GM21423 (cell line): ENCODE data around the gene AAGAB.

Experiments used
- ATAC-seq: cut with Tn5 transposase; IDR thresholded peaks from one replicate; pipeline ENCODE4 v1.9.1; 2021; ENCODE audit warnings: mild to moderate bottlenecking, moderate library complexity; ENCODE audit not compliant: unreplicated experiment

The AAGAB gene

GRCh38 chr15:67190326-67190725, 64.1 kb downstream of the AAGAB start:
- no peak for ATAC-seq

DNA sequence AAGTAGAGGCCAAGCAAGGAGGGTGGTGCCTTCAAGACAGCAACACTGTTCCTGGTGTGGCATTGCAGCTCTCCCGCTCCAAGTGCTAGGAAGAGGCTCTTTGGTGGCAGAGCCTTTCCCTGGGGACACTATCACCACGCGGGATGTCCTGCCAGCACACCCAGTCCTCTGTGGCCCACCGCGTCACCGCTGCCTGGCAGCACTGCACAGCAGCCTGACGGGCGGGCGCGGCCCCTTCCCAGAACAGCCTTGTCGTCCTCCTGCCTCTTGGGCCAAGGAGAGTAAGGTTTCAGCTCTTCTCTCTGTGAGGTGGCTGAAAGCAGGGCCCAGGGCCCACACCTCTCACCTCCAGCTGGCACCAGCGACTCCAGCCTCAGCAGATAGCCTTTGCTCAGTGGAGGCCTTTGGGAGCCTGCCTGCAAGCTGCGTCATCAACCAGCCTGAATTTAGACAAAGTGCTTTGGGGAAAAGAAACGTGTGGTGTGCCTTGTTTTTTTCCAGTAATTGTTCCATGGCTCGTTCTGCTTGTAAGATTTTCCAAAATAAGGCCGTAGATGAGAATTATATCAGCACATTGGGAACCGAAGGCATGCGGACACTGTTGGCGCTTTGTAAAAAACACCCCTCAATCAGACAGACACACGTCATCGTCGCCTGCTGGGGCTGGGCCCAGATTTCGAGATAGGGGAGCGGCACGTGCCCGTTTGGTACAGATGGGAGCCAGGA, 65.0 kb downstream of the AAGAB start:
- no peak for ATAC-seq

GRCh38 chr15:67188551-67189218, 65.8 kb downstream of the AAGAB start:
- no peak for ATAC-seq

DNA sequence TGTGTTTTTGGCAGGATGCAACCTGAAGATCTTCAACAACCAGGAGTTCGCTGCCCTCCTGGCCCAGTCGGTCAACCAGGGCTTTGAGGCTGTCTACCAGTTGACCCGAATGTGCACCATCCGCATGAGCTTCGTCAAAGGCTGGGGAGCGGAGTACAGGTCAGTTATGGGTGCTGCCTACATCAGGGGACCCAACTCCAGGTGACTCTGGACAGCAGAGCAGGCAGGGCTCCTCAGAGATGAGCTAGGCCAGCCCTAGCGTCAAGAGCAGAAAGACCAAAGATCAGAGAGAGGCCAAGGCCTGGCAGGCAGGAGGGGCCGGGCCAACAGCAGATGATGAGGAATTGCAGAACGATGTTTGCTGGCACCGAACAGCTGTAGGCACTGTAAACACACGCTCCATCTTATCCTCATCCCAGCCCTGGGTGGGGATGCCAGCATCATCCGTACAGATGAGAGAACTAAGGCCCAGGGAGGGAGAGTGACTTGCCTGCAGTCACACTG, 67.1 kb downstream of the AAGAB start:
- ATAC-seq, result no peak

GRCh38 chr15:67186688-67187087, 67.8 kb downstream of the AAGAB start:
- ATAC-seq, result no peak

DNA sequence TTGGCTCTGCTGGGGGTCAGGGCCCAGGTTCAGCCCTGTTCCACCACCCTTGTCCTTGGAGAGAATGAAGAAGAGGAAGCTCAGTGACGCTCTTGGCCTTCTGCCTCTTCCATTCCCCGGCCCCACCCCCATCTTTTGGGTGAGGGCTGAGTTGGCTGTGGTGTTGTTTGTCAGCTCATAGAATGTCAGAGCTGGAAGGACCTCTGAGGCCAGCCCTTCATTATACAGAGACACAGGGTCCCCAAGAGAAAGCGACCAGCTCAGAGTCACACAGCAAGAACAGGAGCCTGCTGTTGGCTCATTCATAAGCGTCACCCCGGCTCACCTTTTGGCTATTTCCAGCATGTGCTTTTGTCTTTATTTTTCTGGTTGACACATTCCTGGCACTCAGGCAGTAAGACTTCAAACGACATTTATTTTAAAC, 68.2 kb downstream of the AAGAB start:
- no peak for ATAC-seq

- ATAC-seq, result no peak
Measured at GRCh38 chr15:67185621-67186225, 68.7 kb downstream of the AAGAB start.

- ATAC-seq, result no peak
Measured at GRCh38 chr15:67185051-67185450, 69.4 kb downstream of the AAGAB start.

GRCh38 chr15:67184208-67184925, 70.1 kb downstream of the AAGAB start:
- ATAC-seq, result no peak

DNA sequence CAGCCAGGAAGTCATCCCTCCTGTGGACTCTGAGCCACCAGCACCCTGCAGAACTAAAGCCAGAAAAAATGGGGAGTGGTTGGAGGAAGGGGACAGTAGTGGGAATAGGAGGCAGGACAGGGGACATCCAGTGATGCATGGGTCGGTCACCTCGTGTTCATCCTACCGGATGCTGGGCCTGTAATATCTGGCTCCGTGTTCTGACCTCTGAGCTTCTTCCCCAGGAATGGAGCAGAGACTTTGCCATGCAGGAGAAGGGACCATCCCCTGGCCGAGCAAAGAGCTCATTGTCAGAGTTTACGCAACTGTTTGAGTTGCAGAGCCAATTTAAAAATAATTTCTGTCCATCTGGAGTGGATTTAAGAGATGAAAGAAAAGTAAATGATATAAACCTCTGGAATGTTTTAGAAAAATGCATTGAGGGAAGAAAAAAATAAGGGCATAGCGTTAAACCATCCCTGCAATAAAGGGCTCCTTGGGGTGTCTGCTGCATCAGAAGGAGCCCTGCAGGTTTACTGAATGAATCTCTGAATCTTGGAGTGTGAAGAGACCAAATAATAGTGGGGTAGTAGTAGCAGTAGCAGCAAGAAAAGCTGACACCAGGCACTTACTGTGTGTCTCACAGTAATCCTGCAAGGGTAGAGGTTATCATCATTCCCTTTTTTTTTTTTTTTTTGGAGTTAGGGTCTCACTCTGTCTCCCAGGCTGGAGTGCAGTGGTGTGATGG, 70.9 kb downstream of the AAGAB start:
- no peak for ATAC-seq

- ATAC-seq, result no peak
Measured at GRCh38 chr15:67181221-67181639, 73.2 kb downstream of the AAGAB start.

DNA sequence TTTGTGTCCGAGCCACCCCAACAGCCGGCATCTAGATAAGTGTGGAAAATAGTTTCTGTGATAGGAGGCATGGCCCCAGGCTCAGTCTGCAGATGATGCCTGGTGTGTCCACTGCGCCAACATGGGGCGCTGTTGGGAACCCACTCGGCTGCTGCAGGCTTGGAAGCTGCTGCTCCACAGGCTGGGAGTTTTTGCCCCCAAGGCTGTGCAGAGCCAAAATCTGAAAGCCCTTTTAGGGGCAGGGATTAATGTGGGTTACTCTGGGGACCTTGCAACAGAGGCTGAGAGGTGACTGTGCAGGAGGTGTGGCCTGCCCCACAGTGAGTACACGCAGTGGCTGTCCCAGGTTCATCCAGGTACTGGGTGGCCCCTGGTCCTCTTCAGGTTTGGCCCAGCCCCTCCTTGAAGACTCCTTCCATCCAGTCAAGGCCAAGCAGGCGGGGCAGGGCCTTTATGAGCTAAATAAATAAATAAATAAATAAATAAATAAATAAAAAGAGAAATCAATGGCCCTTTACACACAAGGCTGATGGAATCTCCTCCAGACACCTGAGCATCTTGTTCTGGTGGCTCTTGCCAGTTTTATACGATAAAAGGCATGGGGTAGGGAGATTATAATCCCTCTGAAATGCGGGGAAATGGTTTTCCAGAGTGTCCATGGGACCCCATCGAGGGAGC, 73.8 kb downstream of the AAGAB start:
- ATAC-seq, result no peak

DNA sequence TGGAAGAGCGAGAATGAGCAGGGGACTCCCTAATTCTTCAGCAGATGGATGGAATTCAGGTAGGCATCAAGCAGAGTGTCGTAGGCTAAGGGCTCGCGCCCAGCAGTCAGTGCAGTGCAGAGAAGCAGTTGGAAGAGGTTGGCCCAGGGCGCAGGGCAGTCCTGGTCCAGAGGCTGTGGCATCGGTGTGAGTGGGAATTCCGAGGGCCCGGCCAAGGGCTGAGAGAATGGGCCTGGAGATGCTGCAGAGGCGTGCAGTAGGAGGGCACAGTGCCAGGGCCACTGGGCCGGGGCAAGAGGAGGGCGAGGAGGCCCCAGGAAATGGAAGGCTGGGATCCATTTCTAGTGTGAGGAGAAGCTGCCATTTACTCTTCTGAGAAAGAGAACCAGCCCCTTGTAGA, 74.4 kb downstream of the AAGAB start:
- no peak for ATAC-seq

DNA sequence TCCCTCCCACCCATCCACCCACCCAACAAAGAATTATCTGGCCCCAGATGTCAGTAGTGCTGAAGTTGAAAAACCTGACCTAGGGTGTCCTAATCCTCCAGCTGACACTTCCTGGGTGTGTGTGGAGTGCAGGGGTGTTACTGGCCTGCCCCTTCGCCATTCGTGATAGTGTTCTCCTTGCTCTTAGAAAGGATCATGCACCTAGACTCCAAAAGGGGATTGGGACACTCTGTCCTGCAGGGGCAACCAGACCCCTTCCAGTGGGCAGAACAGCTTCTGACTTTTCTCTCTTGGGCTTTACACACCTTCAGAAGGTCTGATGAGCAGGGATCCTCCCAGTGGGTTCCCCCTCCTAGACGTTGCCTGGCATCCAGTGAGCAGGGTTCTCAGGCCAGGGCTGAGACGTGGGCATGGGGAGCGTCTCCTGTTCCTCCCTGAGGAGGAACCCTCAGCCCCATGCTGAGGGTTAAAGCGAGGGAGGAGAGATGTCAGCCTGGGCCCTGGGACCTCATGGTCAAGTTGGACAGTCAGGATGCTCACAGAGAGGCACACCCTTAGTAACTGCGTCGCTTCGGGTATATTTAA, 75.0 kb downstream of the AAGAB start:
- no peak for ATAC-seq

GRCh38 chr15:67178569-67179210, 75.8 kb downstream of the AAGAB start:
- no peak for ATAC-seq

GRCh38 chr15:67177752-67178151, 76.7 kb downstream of the AAGAB start:
- ATAC-seq, result no peak

GRCh38 chr15:67176195-67176971, 78.1 kb downstream of the AAGAB start:
- no peak for ATAC-seq

GRCh38 chr15:67175643-67176071, 78.8 kb downstream of the AAGAB start:
- no peak for ATAC-seq
